ENCODE measurements around the gene C6orf62. TPM values are rescaled to one million over a fixed set of nuclear protein-coding genes. Genes with fewer than 3 reads are reported as not detected.
A peak's percentile ranks its signal among the peaks of the same experiment; 100 is the strongest.
"Not testable (repeated sequence)": the region's sequence is repeated elsewhere in the genome, so short reads cannot be mapped to it uniquely, and the experiment has no call there.

C6orf62 gene
- total RNA-seq, 1 donor from 2014 or later: 120 TPM

DNA sequence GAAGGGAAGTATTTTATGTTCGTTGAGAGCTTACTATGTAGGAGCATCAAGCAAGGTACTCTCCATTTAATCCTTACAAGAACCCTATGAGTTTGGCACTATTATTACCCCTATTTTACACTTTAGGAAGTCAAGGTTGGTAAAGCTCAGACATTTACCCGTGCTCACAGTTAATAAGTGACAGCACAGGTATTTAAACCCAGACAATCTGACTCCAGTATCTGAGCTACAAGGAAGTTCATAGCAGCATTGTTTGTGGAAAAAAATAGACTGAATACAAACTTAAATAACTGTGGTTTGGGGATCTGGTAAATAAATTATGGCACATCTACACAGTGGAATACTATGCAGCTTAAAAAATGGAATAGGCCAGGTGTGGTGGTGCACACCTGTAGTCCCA lies 34.6 kb upstream of the C6orf62 start:
- no peak overlapping the region for H3K4me3 ChIP-seq
- ATAC-seq: no peak
- DNase-seq: no peak
- H3K36me3 ChIP-seq: no peaks in the 10 kb centered on the region
- H3K9me3 ChIP-seq: no peaks in the 10 kb centered on the region
- H3K27me3 ChIP-seq: no peaks in the 10 kb centered on the region
- intact Hi-C loops (cut with DNase I): no loop called here
- H3K27ac ChIP-seq: no peak overlapping the region
- H3K4me1 ChIP-seq: no peaks in the 10 kb centered on the region
- TF ChIP-seq CTCF (IDR thresholded peaks at IDR 0.05): no peak

DNA sequence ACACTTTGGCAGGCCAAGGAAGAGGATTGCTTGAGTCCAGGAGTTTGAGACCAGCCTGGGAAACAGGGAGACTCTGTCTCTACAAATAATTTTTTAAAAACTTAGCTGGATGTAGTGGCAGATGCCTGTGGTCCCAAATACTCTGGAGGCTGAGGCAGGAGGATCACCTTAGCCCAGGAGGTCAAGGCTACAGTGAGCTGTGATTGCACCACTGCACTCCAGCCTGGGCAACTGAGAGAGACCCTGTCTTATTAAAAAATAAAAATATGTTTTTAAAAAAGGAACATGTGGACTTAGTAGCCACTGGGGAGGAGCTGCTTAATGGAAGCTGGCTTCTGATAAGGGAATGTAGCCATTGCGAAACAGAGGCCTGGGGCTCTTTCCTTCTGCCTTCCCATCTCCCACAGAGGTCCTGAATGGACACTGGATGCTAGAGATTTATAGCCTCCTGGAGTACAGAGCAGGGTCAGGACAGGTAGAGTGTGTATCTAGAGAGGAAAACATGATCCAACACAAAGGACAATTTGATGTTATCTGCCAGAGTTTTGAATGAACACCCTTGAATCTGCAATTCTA lies 34.1 kb upstream of the C6orf62 start:
- no peak for TF ChIP-seq CTCF (IDR thresholded peaks at IDR 0.05)
- Histone ChIP-seq H3K4me1 (no peaks in the 10 kb centered on the region), H3K9me3 (no peaks in the 10 kb centered on the region), H3K36me3 (no peaks in the 10 kb centered on the region), H3K27ac (no peak overlapping the region), H3K4me3 (no peak overlapping the region), H3K27me3 (no peaks in the 10 kb centered on the region)
- ATAC-seq (no peak), DNase-seq (no peak)
- intact Hi-C loops (cut with DNase I): no loop called here

- no peak overlapping the region for H3K4me3 ChIP-seq
- no peaks in the 10 kb centered on the region for H3K4me1 ChIP-seq
- ATAC-seq: no peak
- DNase-seq: no peak
- intact Hi-C loops (cut with DNase I): no loop called here
- no peak overlapping the region for H3K27ac ChIP-seq
- no peaks in the 10 kb centered on the region for H3K36me3 ChIP-seq
- TF ChIP-seq CTCF (IDR thresholded peaks at IDR 0.05): no peak
- no peaks in the 10 kb centered on the region for H3K9me3 ChIP-seq
- no peaks in the 10 kb centered on the region for H3K27me3 ChIP-seq
Measured at GRCh38 chr6:24752503-24752902, 33.5 kb upstream of the C6orf62 start.

DNA sequence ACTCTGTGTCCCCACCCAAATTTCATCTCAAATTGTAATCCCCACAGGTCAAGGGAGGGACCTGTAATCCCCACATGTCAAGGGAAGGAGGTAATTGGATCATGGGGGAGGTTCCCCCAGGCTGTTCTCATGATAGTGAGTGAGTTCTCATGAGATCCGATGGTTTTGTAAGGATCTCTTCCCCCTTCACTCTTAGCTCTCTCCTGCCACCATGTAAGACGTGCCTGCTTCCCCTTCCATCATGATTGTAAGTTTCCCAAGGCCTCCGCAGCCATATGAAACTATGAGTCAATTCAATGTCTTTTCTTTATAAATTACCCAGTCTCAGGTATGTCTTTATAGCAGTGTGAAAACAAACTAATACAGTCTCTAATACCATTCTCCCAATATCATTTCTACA lies 31.9 kb upstream of the C6orf62 start:
- H3K9me3 ChIP-seq; H3K27me3 ChIP-seq; ATAC-seq; intact Hi-C loops (cut with DNase I); H3K4me1 ChIP-seq; DNase-seq; H3K4me3 ChIP-seq; H3K36me3 ChIP-seq; H3K27ac ChIP-seq: not testable (repeated sequence)

GRCh38 chr6:24749297-24749696 lies 30.3 kb upstream of the C6orf62 start:
- no peak overlapping the region for H3K4me3 ChIP-seq
- H3K4me1 ChIP-seq: no peaks in the 10 kb centered on the region
- no peaks in the 10 kb centered on the region for H3K27me3 ChIP-seq
- ATAC-seq (peak; percentile 31), DNase-seq (no peak)
- no peaks in the 10 kb centered on the region for H3K36me3 ChIP-seq
- H3K27ac ChIP-seq: no peak overlapping the region
- intact Hi-C loops (cut with DNase I): no loop called here
- TF ChIP-seq CTCF (IDR thresholded peaks at IDR 0.05): no peak
- no peaks in the 10 kb centered on the region for H3K9me3 ChIP-seq

- Histone ChIP-seq H3K4me3 (no peak overlapping the region), H3K36me3 (no peaks in the 10 kb centered on the region), H3K9me3 (no peaks in the 10 kb centered on the region), H3K27ac (peak overlapping the region; percentile 49), H3K27me3 (no peaks in the 10 kb centered on the region), H3K4me1 (no peaks in the 10 kb centered on the region)
- TF ChIP-seq CTCF (IDR thresholded peaks at IDR 0.05): no peak
- ATAC-seq (peak; percentile 86), DNase-seq (no peak)
- intact Hi-C loops (cut with DNase I): no loop called here
Measured at GRCh38 chr6:24744911-24745310, 26.0 kb upstream of the C6orf62 start.
